GM18868 (cell line): ENCODE data around the gene PTPRN2.
"Not testable (repeated sequence)": the region's sequence is repeated elsewhere in the genome, so short reads cannot be mapped to it uniquely, and the experiment has no call there.

ENCODE experiments used
- ATAC-seq: cut with Tn5 transposase; IDR thresholded peaks from one replicate; pipeline ENCODE4 v1.9.1; 2021; ENCODE audit warnings: mild to moderate bottlenecking, moderate library complexity; ENCODE audit not compliant: unreplicated experiment

PTPRN2 gene

GRCh38 chr7:158262284-158263109 is 325.1 kb downstream of the PTPRN2 start:
- no peak for ATAC-seq

DNA sequence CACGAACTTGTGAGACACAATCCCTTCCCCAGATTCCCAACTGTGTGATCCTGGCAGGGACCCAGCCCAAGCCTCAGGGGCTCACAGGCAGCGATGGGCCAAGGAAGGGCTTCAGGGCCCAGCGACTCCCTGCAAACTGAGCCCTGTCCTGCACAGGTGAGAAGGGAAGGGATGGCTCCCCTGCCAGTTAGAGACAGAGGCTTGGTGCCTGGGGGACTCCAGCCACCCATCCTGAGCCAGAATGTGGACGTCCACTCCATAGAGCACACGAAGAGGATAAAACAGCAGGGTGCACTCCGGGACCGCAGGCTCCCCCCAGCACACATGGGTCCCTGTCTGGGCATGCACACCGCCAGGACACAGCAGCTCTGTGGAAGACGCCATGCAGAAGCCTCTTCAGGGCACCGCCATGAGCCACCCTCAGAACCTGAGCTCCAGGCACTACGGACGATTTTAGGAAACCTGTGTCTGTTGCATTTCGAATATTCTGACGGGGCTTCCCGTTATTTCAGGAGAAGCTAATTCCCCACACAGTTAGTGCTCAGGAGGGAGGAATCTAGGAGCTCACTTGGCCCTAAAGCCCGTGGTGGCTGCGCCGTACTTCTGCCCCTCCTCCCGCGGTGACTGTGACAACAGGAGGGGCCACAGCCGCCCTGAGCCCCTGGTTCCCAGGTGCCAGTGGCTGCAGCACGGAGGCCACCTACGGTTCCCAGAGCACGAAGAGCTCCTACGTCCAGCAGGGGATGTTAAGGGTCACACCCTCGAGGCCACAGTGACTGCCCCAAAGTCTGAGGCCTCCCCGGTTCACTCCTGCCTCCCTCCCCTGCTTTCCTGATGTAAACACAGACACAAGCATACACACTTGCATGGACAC is 326.0 kb downstream of the PTPRN2 start:
- no peak for ATAC-seq

DNA sequence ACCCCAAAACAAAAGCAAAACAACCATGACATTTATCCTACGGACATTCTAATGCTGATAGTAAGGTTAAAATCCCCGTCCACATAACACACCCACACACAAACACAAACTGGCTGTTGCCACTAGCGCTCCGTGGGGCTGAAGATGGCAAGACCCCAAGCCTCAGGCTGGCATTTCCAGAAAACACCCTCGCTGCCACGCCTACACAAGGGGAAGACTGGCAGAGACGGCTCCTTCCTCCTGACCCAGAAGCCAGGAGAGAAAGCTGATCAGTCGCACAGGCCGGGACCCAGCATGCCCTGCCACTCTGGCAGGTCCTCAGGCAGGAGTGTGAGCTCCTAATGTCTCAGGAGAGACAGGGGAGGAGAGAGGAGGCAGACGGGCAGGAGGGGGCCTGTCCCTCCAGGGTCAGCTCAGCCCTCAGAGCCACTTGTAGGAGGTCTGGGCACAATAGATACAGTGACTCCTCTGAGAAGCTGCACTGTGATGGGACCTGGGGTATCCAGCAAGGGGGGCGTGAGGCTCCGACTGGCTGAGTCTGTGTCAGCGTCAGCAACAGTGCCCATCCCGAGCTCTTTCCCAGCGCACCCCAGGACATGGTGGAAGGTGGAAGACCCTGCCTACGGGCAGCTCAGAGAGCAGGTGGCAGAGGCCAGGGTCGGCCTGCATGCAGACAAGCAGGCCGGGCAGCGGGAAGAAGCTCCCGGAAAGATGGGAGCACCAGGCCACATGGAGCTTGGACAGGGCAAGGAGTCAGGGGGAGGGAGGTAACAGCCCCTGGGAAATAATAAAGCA is 326.9 kb downstream of the PTPRN2 start:
- no peak for ATAC-seq

- ATAC-seq: no peak
Observed at GRCh38 chr7:158259671-158260418, 327.8 kb downstream of the PTPRN2 start.

DNA sequence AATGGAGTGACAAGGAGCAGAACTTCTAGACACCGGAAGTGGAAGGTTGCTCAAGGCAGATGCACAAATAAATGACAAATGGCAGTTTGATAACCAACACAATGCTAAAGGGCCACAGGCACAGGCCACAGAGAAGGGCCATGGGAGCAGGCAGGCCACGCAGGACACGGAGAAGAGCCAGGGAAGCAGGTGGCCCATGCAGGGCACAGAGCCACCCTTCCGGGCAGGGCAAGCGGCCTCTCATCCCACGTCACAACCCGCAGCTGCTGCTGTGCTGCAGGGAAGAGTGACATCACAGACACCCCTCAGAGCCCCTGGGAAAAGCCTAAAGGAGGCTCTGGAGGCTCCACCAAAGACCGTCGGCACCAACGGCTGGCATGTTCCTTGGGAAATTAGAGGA is 328.5 kb downstream of the PTPRN2 start:
- ATAC-seq: no peak

GRCh38 chr7:158258411-158259130 is 329.1 kb downstream of the PTPRN2 start:
- no peak for ATAC-seq

DNA sequence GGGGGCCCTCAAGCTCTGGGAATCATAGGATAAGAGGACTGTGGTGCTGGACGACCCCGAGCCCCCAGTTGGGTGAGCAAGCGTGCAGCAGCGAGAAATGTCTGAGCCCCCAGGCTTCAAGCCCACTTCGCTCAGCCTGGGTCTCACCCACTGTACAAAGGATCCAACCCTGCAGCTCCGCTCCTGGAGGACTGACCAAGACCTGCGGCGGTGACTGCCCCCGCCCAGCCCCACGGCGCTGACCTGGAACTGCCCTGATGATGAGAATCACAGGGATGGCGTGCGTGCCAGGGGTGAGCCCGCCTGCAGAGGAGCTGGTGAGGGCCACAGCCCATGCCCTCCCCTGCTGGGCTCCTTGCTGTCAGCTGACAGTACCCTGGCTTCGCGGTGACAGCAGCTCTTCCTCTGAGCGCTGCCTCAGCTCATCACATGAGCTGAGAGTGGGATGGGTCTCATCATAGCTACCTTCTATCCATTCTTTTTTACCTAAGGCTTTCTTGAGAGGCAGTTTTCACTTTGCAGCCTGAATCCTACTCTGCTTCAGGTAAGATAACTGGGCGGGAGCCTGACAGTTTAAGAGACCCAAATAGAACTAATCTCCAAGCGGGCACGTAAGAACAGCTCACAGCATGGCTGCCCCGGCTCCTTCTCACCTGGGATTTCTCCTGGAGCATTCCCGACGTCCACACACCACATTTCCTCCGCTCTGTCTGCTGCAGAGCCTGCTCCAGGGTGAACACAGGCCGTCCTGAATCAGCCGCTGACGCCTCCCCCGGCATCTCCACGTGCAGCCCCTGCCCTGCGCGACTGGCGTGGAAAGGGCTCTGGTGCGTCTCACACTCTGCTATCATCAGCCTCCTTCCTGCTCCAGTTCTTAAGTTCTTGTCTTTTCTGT is 329.9 kb downstream of the PTPRN2 start:
- no peak for ATAC-seq

- ATAC-seq: no peak
Observed at GRCh38 chr7:158257001-158257400, 330.6 kb downstream of the PTPRN2 start.

- ATAC-seq: no peak
Observed at GRCh38 chr7:158256091-158256816, 331.4 kb downstream of the PTPRN2 start.

GRCh38 chr7:158255558-158255957 is 332.1 kb downstream of the PTPRN2 start:
- ATAC-seq: no peak

DNA sequence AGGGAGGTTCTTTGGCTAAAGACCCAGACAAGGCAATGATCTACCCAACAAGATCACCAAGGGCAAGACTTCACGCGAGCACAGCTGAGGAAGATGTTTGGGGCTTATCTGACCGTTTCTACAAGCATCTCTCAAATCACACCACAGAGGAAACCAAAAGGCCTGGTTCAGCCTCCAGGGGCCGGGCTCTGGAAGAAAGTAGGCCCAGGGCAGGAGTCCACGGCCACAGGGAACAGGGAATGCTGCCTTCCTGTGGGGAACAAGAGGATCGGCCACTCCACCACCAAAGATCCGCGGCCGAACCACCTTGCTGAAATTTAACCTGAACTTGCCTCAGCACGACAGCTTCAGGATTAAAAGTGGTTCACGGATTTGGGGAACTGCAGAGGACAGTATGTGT is 332.5 kb downstream of the PTPRN2 start:
- ATAC-seq: no peak

GRCh38 chr7:158253670-158254045 is 334.0 kb downstream of the PTPRN2 start:
- ATAC-seq: not testable (repeated sequence)

- ATAC-seq: no peak
Observed at GRCh38 chr7:158252837-158253669, 334.6 kb downstream of the PTPRN2 start.

DNA sequence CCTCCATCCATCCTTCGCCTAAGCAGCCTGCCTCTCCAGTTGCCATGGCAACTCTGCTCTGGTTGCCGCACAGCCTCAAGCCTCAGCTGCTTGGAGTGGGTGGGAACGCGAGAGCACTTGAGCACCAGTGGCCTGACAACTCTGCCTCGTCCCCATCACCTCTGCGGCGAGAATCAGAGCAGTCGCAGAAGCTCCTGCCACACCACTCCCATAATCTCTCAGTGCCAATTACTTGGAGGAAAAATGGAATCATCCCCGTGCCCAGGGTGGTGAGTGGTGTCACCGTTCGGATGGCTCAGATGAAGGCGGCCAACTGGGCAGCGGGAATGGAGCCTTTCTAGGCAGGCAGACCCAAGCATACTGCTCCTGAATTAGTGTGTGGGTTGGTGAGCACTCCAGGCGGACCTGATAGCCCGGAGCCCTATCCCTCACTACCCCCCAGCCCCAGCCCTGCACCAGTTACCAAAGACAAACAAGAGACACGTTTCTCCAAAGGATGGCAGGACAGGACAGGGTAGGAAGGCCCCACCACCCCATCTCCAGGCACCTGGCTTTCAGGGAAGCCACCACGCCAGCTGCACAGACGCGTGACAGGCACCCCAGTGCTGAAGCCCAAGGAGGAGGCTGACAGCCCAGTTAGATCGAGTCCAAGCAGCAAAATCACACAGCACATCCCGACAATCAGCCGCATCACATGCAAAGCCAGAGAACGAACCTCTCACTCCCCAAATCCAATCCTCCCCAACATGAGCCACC is 335.4 kb downstream of the PTPRN2 start:
- ATAC-seq: no peak

DNA sequence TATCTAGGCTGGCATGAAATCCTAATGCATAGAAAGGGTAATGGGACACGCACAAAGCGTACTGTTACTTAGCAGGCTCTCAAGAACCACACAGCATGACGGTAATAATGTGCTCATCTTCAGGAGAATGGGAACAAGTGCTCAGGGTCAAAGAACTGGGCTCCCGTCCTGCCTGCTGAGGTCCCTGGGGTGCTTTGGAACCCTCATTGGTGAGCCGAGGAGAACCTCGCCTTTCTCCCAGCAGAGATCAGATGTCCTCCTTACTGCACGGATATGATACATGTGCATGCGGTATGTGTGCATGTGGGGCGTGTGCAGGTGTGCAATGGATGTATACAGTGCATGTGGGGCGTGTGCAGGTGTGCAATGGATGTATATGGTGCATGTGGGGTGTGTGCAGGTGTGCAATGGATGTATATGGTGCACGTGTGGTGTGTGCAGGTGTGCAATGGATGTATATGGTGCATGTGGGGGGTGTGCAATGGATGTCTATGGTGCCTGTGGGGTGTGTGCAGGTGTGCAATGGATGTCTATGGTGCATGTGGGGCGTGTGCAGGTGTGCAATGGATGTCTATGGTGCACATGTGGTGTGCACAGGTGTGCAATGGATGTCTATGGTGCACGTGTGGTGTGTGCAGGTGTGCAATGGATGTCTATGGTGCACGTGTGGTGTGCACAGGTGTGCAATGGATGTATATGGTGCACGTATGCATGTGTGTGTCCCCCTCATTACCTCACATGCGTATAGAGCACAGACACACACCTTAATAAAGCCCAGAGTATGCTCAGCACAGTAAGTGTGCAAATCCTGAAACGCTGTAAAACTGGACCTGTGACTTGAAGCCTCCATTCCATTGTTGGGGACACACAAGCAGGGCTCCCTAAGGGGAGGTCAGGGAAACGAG is 336.3 kb downstream of the PTPRN2 start:
- ATAC-seq: no peak

DNA sequence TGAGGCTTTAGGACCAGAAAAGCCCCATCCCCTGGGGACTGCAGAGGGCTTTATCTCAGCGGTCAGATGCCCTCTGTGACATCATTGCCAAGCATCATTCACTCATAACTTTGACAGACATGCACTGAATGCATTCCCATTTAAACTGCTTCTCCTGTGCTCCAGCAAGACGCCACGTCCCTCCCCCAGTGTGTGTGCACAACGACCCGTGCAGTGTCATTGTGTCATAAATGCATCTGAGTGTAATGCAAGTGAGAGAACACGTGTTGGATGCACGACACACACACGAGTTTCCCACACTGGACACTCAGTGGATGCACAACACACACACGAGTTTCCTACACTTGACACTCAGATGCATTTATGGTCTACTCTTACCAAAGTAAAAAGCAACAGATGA is 337.9 kb downstream of the PTPRN2 start:
- ATAC-seq: no peak
